AG09309 (cell line): ENCODE results near the gene MTG1.

Source experiments
- DNase-seq: peaks from one replicate; pipeline ENCODE4 v3.0.0-alpha.2; 2010; ENCODE audit warnings: low read depth
- H3K4me3 ChIP-seq: 2 replicates; pipeline ENCODE4 v1.5.1; 2011; ENCODE audit warnings: mild to moderate bottlenecking, low read depth, low read length, moderate library complexity; ENCODE audit not compliant: control insufficient read depth
- CTCF ChIP-seq: IDR thresholded peaks from 2 replicates; pipeline ENCODE4 v1.5.1; 2011; ENCODE audit warnings: mild to moderate bottlenecking, low read depth, low read length, inconsistent platforms; ENCODE audit not compliant: insufficient read depth, control insufficient read depth; ENCODE audit errors: missing control alignments

Gene MTG1

GRCh38 chr10:133459454-133460207, 65.7 kb downstream of the MTG1 start:
- H3K4me3 ChIP-seq: no peak overlapping the region
- TF ChIP-seq CTCF: no peak
- no peak for DNase-seq

GRCh38 chr10:133460208-133460769, 66.3 kb downstream of the MTG1 start:
- no peak overlapping the region for H3K4me3 ChIP-seq
- no peak for DNase-seq
- TF ChIP-seq CTCF: no peak

GRCh38 chr10:133461027-133461426, 67.1 kb downstream of the MTG1 start:
- DNase-seq: no peak
- H3K4me3 ChIP-seq: no peak overlapping the region
- TF ChIP-seq CTCF: no peak

GRCh38 chr10:133461841-133462240, 67.9 kb downstream of the MTG1 start:
- DNase-seq: no peak
- TF ChIP-seq CTCF: no peak
- no peak overlapping the region for H3K4me3 ChIP-seq

- no peak overlapping the region for H3K4me3 ChIP-seq
- no peak for TF ChIP-seq CTCF
- DNase-seq: no peak
Measured at GRCh38 chr10:133462512-133463305, 68.8 kb downstream of the MTG1 start.

- no peak overlapping the region for H3K4me3 ChIP-seq
- no peak for DNase-seq
- no peak for TF ChIP-seq CTCF
Measured at GRCh38 chr10:133464582-133465031, 70.7 kb downstream of the MTG1 start.
